Stimulated activated naive CD8-positive, alpha-beta T cell treated with anti-CD3 and anti-CD28 coated beads, Interleukin-15, amount 100 ng/mL, for 72 hours (primary cell): ENCODE results near the gene RGS7.
"Not testable (repeated sequence)": the region's sequence is repeated elsewhere in the genome, so short reads cannot be mapped to it uniquely, and the experiment has no call there.

Experiments used
- ATAC-seq: fragments of 150-1000 bp; cut with Tn5 transposase; 2 replicates; pipeline ENCODE4 v1.10.0; 2021; ENCODE audit warnings: mild to moderate bottlenecking, moderate library complexity
- DNase-seq, 2 donors: peaks; one replicate each; pipeline ENCODE4 v3.0.0; 2021 to 2022
- H3K27ac Mint-ChIP-seq, 2 donors: one replicate each; pipeline ENCODE4 v1.8.0; 2022; ENCODE audit warnings: mild to moderate bottlenecking in 2 of 2, mixed read lengths in 2 of 2, moderate library complexity in 2 of 2
- H3K27me3 Mint-ChIP-seq: one replicate; pipeline ENCODE4 v1.8.0; 2022; ENCODE audit warnings: mixed read lengths
- H3K4me1 Mint-ChIP-seq: one replicate; pipeline ENCODE4 v1.8.0; 2022; ENCODE audit warnings: mild to moderate bottlenecking, mixed read lengths
- H3K4me3 Mint-ChIP-seq, 2 donors: one replicate each; pipeline ENCODE4 v1.8.0; 2022; ENCODE audit warnings: mild to moderate bottlenecking in 2 of 2, mixed read lengths in 2 of 2, moderate library complexity in 1 of 2
- H3K9me3 Mint-ChIP-seq, 2 donors: one replicate each; pipeline ENCODE4 v1.8.0; 2022; ENCODE audit warnings: mixed read lengths in 2 of 2

RGS7 gene

GRCh38 chr1:240771450-240771849, 585.6 kb downstream of the RGS7 start:
- Mint-ChIP-seq H3K4me1 (no peaks in the 10 kb centered on the region), H3K27ac (no peak overlapping the region), H3K4me3 (no peak overlapping the region), H3K27me3 (no peaks in the 10 kb centered on the region), H3K9me3 (no peaks in the 10 kb centered on the region)
- no peak for ATAC-seq
- DNase-seq = no peak

DNA sequence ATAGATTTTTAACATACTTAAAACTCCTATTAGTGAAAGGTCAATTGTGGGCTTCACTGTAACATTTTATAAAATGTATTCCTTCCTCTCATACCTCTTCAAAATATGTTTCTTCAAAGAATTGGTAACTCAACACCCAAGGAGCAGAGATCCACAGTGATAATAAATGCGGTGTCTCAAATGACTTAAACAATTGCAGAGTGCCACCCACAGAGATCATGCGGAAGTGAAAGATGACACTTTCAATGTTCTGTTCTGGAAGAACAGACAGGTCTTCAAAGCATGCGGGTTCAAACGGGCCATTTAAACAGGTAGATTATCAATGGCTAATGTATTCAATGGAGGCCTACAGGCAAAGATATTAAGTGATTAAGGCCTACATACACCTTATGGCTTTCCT, 588.0 kb downstream of the RGS7 start:
- no peaks in the 10 kb centered on the region for H3K4me1 Mint-ChIP-seq
- ATAC-seq (no peak), DNase-seq (no peak)
- no peaks in the 10 kb centered on the region for H3K27me3 Mint-ChIP-seq
- H3K9me3 Mint-ChIP-seq = no peaks in the 10 kb centered on the region
- no peak overlapping the region for H3K4me3 Mint-ChIP-seq
- H3K27ac Mint-ChIP-seq = no peak overlapping the region

DNA sequence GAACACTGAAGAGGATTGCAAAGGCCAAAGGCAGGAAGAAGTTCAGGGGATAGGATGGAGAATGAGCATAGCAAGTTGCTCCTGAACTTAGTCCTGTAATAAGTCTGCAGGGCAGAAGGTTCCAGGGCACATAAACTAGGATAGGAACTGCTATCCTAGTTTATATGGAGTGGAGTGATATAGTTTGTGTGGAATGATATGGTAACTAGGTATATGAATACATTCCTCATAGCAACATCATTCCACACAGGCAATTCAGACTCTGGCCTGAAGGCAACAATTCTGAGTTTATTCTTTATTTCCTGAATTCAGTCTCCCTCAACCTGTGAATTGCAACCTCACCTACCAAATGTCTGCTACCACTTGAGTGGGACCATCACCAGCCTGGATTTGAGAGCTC, 590.2 kb downstream of the RGS7 start:
- no peaks in the 10 kb centered on the region for H3K4me1 Mint-ChIP-seq
- H3K4me3 Mint-ChIP-seq = no peak overlapping the region
- ATAC-seq (no peak), DNase-seq (no peak)
- no peaks in the 10 kb centered on the region for H3K9me3 Mint-ChIP-seq
- no peak overlapping the region for H3K27ac Mint-ChIP-seq
- H3K27me3 Mint-ChIP-seq = no peaks in the 10 kb centered on the region

- no peaks in the 10 kb centered on the region for H3K4me1 Mint-ChIP-seq
- ATAC-seq (no peak), DNase-seq (no peak)
- no peaks in the 10 kb centered on the region for H3K9me3 Mint-ChIP-seq
- H3K4me3 Mint-ChIP-seq = no peak overlapping the region
- no peaks in the 10 kb centered on the region for H3K27me3 Mint-ChIP-seq
- no peak overlapping the region for H3K27ac Mint-ChIP-seq
Observed at GRCh38 chr1:240765732-240766363, 591.2 kb downstream of the RGS7 start.

- Mint-ChIP-seq H3K9me3 (no peaks in the 10 kb centered on the region), H3K4me3 (no peak overlapping the region), H3K4me1 (no peaks in the 10 kb centered on the region), H3K27me3 (no peaks in the 10 kb centered on the region), H3K27ac (no peak overlapping the region)
- DNase-seq (no peak), ATAC-seq (no peak)
Observed at GRCh38 chr1:240763771-240764170, 593.2 kb downstream of the RGS7 start.

DNA sequence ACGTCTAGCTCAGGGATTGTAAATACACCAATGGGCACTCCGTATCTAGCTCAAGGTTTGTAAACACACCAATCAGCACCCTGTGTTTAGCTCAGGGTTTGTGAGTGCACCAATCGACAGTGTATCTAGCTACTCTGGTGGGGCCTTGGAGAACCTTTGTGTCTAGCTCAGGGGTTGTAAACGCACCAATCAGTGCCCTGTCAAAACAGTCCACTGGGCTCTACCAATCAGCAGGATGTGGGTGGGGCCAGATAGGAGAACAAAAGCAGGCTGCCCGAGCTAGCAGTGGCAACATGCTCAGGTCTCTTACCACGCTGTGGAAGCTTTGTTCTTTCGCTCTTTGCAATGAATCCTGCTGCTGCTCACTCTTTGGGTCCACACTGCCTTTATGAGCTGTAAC, 593.9 kb downstream of the RGS7 start:
- ATAC-seq, H3K27ac Mint-ChIP-seq, H3K27me3 Mint-ChIP-seq, H3K4me3 Mint-ChIP-seq, H3K9me3 Mint-ChIP-seq, DNase-seq, H3K4me1 Mint-ChIP-seq: not testable (repeated sequence)

GRCh38 chr1:240762471-240762987, 594.5 kb downstream of the RGS7 start:
- H3K4me3 Mint-ChIP-seq, ATAC-seq, H3K4me1 Mint-ChIP-seq, H3K9me3 Mint-ChIP-seq, DNase-seq, H3K27ac Mint-ChIP-seq, H3K27me3 Mint-ChIP-seq: not testable (repeated sequence)

GRCh38 chr1:240758777-240759176, 598.2 kb downstream of the RGS7 start:
- not testable (repeated sequence) for ATAC-seq, H3K4me3 Mint-ChIP-seq, H3K27me3 Mint-ChIP-seq, H3K27ac Mint-ChIP-seq, H3K4me1 Mint-ChIP-seq, H3K9me3 Mint-ChIP-seq, DNase-seq

DNA sequence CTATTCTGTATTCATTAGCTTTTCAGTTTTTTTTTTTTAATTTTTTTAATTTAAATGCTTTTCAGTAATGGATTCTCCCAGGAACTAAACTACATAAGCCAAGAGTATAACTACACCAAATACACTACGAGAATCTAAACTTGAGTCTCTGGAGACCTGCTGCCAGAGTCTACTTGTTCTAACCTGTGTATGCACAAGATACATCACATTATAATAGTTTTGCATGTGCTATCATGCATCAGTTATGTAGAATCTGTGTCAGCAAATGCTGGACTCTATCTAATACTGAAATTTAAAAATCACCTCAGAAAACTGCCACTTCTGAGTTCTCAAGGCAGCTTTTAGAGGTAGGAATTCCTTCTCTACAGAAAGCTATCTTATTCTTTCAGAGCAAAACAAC, 598.7 kb downstream of the RGS7 start:
- no peak for DNase-seq
- ATAC-seq = no peak
- no peaks in the 10 kb centered on the region for H3K9me3 Mint-ChIP-seq
- no peaks in the 10 kb centered on the region for H3K27me3 Mint-ChIP-seq
- no peak overlapping the region for H3K27ac Mint-ChIP-seq
- H3K4me3 Mint-ChIP-seq = no peak overlapping the region
- H3K4me1 Mint-ChIP-seq = no peaks in the 10 kb centered on the region

DNA sequence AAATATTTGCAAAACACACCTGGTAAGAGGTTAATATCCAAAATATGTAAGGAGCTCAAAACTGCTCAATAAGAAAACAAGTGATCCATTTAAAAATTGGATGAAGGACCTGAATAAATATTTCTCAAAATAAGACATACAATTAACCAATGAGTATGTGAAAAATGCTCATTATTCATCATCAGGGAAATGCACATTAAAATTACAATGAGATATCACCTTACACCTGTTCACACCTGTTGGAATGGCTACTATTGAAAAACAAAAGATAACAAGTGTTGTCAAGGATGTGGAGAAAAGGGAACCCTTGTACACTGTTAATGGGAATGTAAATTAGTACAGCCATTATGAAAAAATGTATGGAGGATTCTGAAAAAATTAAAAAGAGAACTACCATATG, 609.1 kb downstream of the RGS7 start:
- Mint-ChIP-seq H3K4me3 (no peak overlapping the region), H3K27me3 (no peaks in the 10 kb centered on the region), H3K4me1 (no peaks in the 10 kb centered on the region), H3K27ac (no peak overlapping the region), H3K9me3 (no peaks in the 10 kb centered on the region)
- ATAC-seq (no peak), DNase-seq (no peak)

GRCh38 chr1:240743705-240744104, 613.3 kb downstream of the RGS7 start:
- H3K9me3 Mint-ChIP-seq = no peaks in the 10 kb centered on the region
- H3K4me1 Mint-ChIP-seq = no peaks in the 10 kb centered on the region
- ATAC-seq (no peak), DNase-seq (no peak)
- no peak overlapping the region for H3K27ac Mint-ChIP-seq
- H3K27me3 Mint-ChIP-seq = no peaks in the 10 kb centered on the region
- no peak overlapping the region for H3K4me3 Mint-ChIP-seq

DNA sequence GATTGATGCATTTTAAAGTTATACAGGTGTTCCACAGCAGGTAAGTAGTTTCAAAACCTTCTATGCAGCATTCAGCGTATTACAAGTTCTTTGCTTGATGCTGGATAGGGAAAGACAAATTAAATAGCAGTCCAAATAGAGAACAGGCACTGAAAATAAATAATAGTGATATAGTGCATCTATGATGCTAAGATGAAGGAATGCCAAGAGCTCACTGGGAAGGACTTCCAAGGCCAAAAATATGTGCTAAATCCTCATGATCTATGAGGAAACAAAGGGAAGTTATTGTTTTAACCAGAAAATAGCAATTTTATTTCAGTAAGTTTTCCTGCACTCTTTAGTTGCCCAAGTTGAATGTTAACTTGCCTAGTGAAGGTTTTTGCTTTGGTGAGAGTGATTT, 617.3 kb downstream of the RGS7 start:
- no peak overlapping the region for H3K27ac Mint-ChIP-seq
- DNase-seq (no peak), ATAC-seq (no peak)
- H3K4me1 Mint-ChIP-seq = no peaks in the 10 kb centered on the region
- no peak overlapping the region for H3K4me3 Mint-ChIP-seq
- H3K9me3 Mint-ChIP-seq = no peaks in the 10 kb centered on the region
- H3K27me3 Mint-ChIP-seq = no peaks in the 10 kb centered on the region

- Mint-ChIP-seq H3K4me1 (no peaks in the 10 kb centered on the region), H3K4me3 (no peak overlapping the region), H3K27ac (no peak overlapping the region), H3K27me3 (no peaks in the 10 kb centered on the region), H3K9me3 (no peaks in the 10 kb centered on the region)
- ATAC-seq (no peak), DNase-seq (no peak)
Observed at GRCh38 chr1:240739139-240739538, 617.9 kb downstream of the RGS7 start.

GRCh38 chr1:240737766-240738265, 619.2 kb downstream of the RGS7 start:
- Mint-ChIP-seq H3K27ac (no peak overlapping the region), H3K27me3 (no peaks in the 10 kb centered on the region)

GRCh38 chr1:240737298-240737697, 619.7 kb downstream of the RGS7 start:
- Mint-ChIP-seq H3K9me3 (no peaks in the 10 kb centered on the region), H3K27ac (no peak overlapping the region), H3K4me1 (no peaks in the 10 kb centered on the region), H3K4me3 (no peak overlapping the region), H3K27me3 (peaks cover 3% of the 10 kb centered on the region)
- no peak for DNase-seq
- ATAC-seq = no peak

More at GRCh38 chr1:240737766-240738265, 619.2 kb downstream of the RGS7 start:
- DNase-seq (no peak), ATAC-seq (no peak)
- H3K4me3 Mint-ChIP-seq = no peak overlapping the region
- no peaks in the 10 kb centered on the region for H3K9me3 Mint-ChIP-seq
- H3K4me1 Mint-ChIP-seq = no peaks in the 10 kb centered on the region

DNA sequence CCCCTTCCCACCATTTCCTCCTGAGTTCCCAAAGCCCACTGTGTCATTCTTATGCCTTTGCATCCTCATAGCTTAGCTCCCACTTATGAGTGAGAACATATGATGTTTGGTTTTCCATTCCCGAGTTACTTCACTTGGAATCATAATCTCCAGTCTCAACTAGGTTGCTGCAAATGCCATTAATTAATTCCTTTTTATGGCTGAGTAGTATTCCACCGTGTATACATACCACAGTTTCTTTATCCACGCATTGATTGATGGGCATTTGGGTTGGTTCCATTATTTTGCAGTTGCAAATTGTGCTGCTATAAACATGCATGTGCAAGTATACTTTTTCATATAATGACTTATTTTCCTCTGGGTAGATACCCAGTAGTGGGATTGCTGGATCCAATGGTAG, 622.3 kb downstream of the RGS7 start:
- not testable (repeated sequence) for H3K27me3 Mint-ChIP-seq, H3K9me3 Mint-ChIP-seq, H3K4me3 Mint-ChIP-seq, DNase-seq, H3K27ac Mint-ChIP-seq, ATAC-seq, H3K4me1 Mint-ChIP-seq

- Mint-ChIP-seq H3K27me3 (peaks cover 8% of the 10 kb centered on the region), H3K4me3 (no peak overlapping the region), H3K9me3 (no peaks in the 10 kb centered on the region), H3K4me1 (no peaks in the 10 kb centered on the region), H3K27ac (no peak overlapping the region)
- DNase-seq = no peak
- ATAC-seq = no peak
Observed at GRCh38 chr1:240734001-240734400, 623.0 kb downstream of the RGS7 start.
